SK-N-SH (cell line): ENCODE data around the gene HCN4. TPM values are rescaled to one million over a fixed set of nuclear protein-coding genes. Genes with fewer than 3 reads are reported as not detected.

Experiments
- CTCF ChIA-PET: fragments of 300-600, 350-600 bp; formaldehyde crosslinking; extraction: SDS; loops from one replicate; lab custom pipeline; 2021; lab: Yijun Ruan, JAX
- POLR2A ChIA-PET: fragments of 350-600 bp; sonication (Branson Sonifier 250); formaldehyde crosslinking; extraction: SDS; loops from one replicate; lab custom pipeline; 2020; ENCODE audit warnings: antibody characterized with exemption, inconsistent platforms; lab: Yijun Ruan, JAX
- DNase-seq: peaks from one replicate; pipeline ENCODE4 v3.0.0; 2012
- H2AFZ ChIP-seq: fragments of 200-600 bp; sonication (generic); 2 replicates; pipeline ENCODE4 v1.8.1; 2016; ENCODE audit warnings: antibody characterized with exemption, mild to moderate bottlenecking, low read depth
- H3F3A ChIP-seq: fragments of 200-600 bp; sonication (generic); replicated peaks from 2 replicates; pipeline ENCODE3; 2016; ENCODE audit warnings: antibody characterized with exemption, mild to moderate bottlenecking; ENCODE audit not compliant: insufficient read depth
- H3K27ac ChIP-seq, 2 experiments: fragments of 200-500 bp in 1 of 2; fragments of 200-600 bp in 1 of 2; sonication (Bioruptor generic) in 1 of 2; sonication (generic), shearing (Covaris generic) in 1 of 2; 2 replicates each; pipeline versions ENCODE4 v1.5.1 to v1.6.1; 2014 to 2016; ENCODE audit warnings: low read depth in 2 of 2, inconsistent platforms in 1 of 2, low read length in 1 of 2, mild to moderate bottlenecking in 1 of 2, mixed read lengths in 1 of 2
- H3K27me3 ChIP-seq: fragments of 200-600 bp; sonication (generic), shearing (Covaris generic); 2 replicates; pipeline ENCODE4 v1.6.1; 2016; ENCODE audit warnings: mixed run types; ENCODE audit not compliant: insufficient read depth
- H3K36me3 ChIP-seq, 2 experiments: fragments of 200-500 bp in 1 of 2; fragments of 200-600 bp in 1 of 2; sonication (Bioruptor generic) in 1 of 2; sonication (generic) in 1 of 2; replicated peaks in 1 of 2; 2 replicates each; pipeline versions ENCODE3 to v1.5.1; 2014 to 2016; ENCODE audit warnings: low read length in 1 of 2, mild to moderate bottlenecking in 1 of 2; ENCODE audit not compliant: insufficient read depth in 2 of 2, control insufficient read depth in 1 of 2
- H3K4me1 ChIP-seq, 2 experiments: fragments of 200-500 bp in 1 of 2; fragments of 200-600 bp in 1 of 2; sonication (Bioruptor generic) in 1 of 2; sonication (generic), shearing (Covaris generic) in 1 of 2; 2 replicates each; pipeline versions ENCODE4 v1.5.1 to v1.6.1; 2014 to 2016; ENCODE audit warnings: low read depth in 1 of 2, low read length in 1 of 2, mixed run types in 1 of 2; ENCODE audit not compliant: insufficient read depth in 2 of 2, control insufficient read depth in 1 of 2
- H3K4me2 ChIP-seq: fragments of 200-600 bp; sonication (generic), shearing (Covaris generic); 2 replicates; pipeline ENCODE4 v1.6.1; 2017; ENCODE audit warnings: mixed run types
- H3K4me3 ChIP-seq, 2 experiments: fragments of 200-500 bp in 1 of 2; fragments of 200-600 bp in 1 of 2; sonication (Bioruptor generic) in 1 of 2; sonication (generic), shearing (Covaris generic) in 1 of 2; 2 replicates each; pipeline versions ENCODE4 v1.5.1 to v1.8.1; 2014 to 2016; ENCODE audit warnings: low read depth in 2 of 2, inconsistent platforms in 1 of 2, low read length in 1 of 2, mild to moderate bottlenecking in 1 of 2, mixed read lengths in 1 of 2, moderate library complexity in 1 of 2
- H3K79me2 ChIP-seq: fragments of 200-600 bp; sonication (generic); 2 replicates; pipeline ENCODE4 v1.8.1; 2017; ENCODE audit warnings: mild to moderate bottlenecking; ENCODE audit not compliant: insufficient read depth
- H3K9ac ChIP-seq: fragments of 200-600 bp; sonication (generic); 2 replicates; pipeline ENCODE4 v1.6.1; 2017; ENCODE audit warnings: mixed run types
- H3K9me2 ChIP-seq: fragments of 200-600 bp; sonication (generic); 2 replicates; pipeline ENCODE4 v1.6.1; 2017; ENCODE audit warnings: mixed run types
- H3K9me3 ChIP-seq: fragments of 200-600 bp; sonication (generic); 2 replicates; pipeline ENCODE4 v1.6.1; 2017; ENCODE audit warnings: mixed run types, mild to moderate bottlenecking, moderate library complexity
- H4K20me1 ChIP-seq: fragments of 200-600 bp; sonication (generic); 2 replicates; pipeline ENCODE4 v1.6.1; 2017; ENCODE audit warnings: mild to moderate bottlenecking, mixed run types; ENCODE audit not compliant: insufficient read depth
- CHD2 ChIP-seq: fragments of 150-350 bp; IDR thresholded peaks from 2 replicates; pipeline ENCODE4 v1.6.1; 2018; ENCODE audit warnings: low read length; ENCODE audit not compliant: partially characterized antibody
- ELF1 ChIP-seq: IDR thresholded peaks from 2 replicates; pipeline ENCODE4 v1.4.0; 2012
- FOSL2 ChIP-seq: IDR thresholded peaks from 2 replicates; pipeline ENCODE4 v1.4.0; 2012; ENCODE audit warnings: low read depth, mild to moderate bottlenecking, moderate library complexity, borderline replicate concordance
- FOXM1 ChIP-seq: IDR thresholded peaks from 2 replicates; pipeline ENCODE4 v1.4.0; 2012; ENCODE audit warnings: low read depth, mild to moderate bottlenecking
- MXI1 ChIP-seq: IDR thresholded peaks from 2 replicates; pipeline ENCODE4 v1.6.1; 2012; ENCODE audit warnings: mild to moderate bottlenecking, low read depth, low read length, improper control_type of control experiment
- NFIC ChIP-seq: IDR thresholded peaks from 2 replicates; pipeline ENCODE4 v1.4.0; 2012; ENCODE audit warnings: borderline replicate concordance
- PBX3 ChIP-seq: IDR thresholded peaks from 2 replicates; pipeline ENCODE4; 2012
- POLR2AphosphoS5 ChIP-seq: IDR thresholded peaks from 2 replicates; pipeline ENCODE4 v1.6.1; 2012; ENCODE audit warnings: low read depth, low read length
- RAD21 ChIP-seq: IDR thresholded peaks from 2 replicates; pipeline ENCODE4 v1.6.1; 2012; ENCODE audit warnings: mild to moderate bottlenecking, low read length
- RCOR1 ChIP-seq: fragments of 150-350 bp; IDR thresholded peaks from 2 replicates; pipeline ENCODE4 v1.6.1; 2017; ENCODE audit warnings: antibody characterized with exemption, low read length
- RXRA ChIP-seq: IDR thresholded peaks from 2 replicates; pipeline ENCODE4 v1.4.0; 2012; ENCODE audit warnings: low read depth, mild to moderate bottlenecking, borderline replicate concordance
- TCF12 ChIP-seq: IDR thresholded peaks from 2 replicates; pipeline ENCODE4 v1.4.0; 2012
- WGBS: methylation state at CpG from one replicate; pipeline ENCODE4 v1.1.6; 2017; ENCODE audit warnings: low lambda C conversion rate; 5-methylcytosine and 5-hydroxymethylcytosine counted together
- polyA plus RNA-seq, 3 experiments: library from polyadenylated mRNA; depleted of rRNA; stranded (reverse); fragments of >200 nt; gene quantifications; 2 replicates each; pipeline ENCODE4 v1.2.3, GENCODE V29; 2012
- TF ChIP-seq, protein P1 (sequence below): IDR thresholded peaks from 2 replicates; pipeline ENCODE4 v1.4.0; 2012; ENCODE audit warnings: low read depth, borderline replicate concordance

Gene HCN4
- polyA plus RNA-seq, 1 of the 3 experiments (the other 2 are of a cell fraction), result not detected

DNA sequence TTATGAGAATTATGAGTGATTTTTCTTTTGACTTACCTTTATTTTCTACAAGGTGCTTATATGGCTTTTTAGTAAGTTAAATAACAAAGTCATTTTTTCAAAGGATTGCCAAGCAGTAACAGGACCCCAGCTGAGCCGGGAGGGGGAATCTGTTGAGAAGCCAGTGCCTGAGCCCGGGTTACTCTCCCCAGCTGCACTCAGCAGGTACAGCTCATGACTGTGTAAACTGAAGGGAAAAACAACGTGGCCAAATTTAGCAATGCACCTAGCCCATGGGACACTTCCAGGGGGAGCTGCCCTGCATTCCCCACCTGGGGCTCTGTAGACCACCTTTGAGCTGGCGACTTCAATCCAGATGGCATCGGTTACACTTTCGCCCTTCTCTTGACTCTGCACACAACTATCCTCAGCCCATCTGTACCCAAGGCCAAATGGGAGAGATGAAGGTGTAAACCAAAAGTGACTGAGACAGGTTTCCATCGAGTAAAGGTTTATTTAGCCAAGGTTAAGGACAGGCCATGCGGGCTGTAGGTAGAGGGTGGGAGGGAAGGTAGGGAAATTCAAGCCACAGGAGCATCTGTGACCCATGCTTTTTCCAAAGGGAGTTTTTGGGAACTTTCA lies 18.2 kb upstream of the HCN4 start:
- Histone ChIP-seq H3K4me1 (no peaks in the 10 kb centered on the region), H3K27ac (no peak overlapping the region), H2AFZ (no peak overlapping the region), H3K27me3 (no peaks in the 10 kb centered on the region; the same call in 1 of the 2 replicates), H3K36me3 (no peaks in the 10 kb centered on the region), H3F3A (no peaks in the 10 kb centered on the region), H3K9ac (no peak overlapping the region), H3K4me2 (no peak overlapping the region), H3K9me3 (no peaks in the 10 kb centered on the region), H3K79me2 (no peaks in the 10 kb centered on the region), H3K4me3 (no peak overlapping the region), H4K20me1 (no peaks in the 10 kb centered on the region), H3K9me2 (no peaks in the 10 kb centered on the region)
- POLR2A ChIA-PET, result no interaction called here
- CTCF ChIA-PET, result no interaction called here
- DNase-seq, result no peak
- TF ChIP-seq RAD21 (no peak), NFIC (no peak), MXI1 (no peak), FOXM1 (no peak), TCF12 (no peak), POLR2AphosphoS5 (no peak), ELF1 (no peak), RXRA (no peak), PBX3 (no peak)
- TF ChIP-seq, protein P1, sequence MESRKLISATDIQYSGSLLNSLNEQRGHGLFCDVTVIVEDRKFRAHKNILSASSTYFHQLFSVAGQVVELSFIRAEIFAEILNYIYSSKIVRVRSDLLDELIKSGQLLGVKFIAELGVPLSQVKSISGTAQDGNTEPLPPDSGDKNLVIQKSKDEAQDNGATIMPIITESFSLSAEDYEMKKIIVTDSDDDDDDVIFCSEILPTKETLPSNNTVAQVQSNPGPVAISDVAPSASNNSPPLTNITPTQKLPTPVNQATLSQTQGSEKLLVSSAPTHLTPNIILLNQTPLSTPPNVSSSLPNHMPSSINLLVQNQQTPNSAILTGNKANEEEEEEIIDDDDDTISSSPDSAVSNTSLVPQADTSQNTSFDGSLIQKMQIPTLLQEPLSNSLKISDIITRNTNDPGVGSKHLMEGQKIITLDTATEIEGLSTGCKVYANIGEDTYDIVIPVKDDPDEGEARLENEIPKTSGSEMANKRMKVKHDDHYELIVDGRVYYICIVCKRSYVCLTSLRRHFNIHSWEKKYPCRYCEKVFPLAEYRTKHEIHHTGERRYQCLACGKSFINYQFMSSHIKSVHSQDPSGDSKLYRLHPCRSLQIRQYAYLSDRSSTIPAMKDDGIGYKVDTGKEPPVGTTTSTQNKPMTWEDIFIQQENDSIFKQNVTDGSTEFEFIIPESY, result no peak
- 80% methylated on average over 8 of the region's 8 CpGs for WGBS

DNA sequence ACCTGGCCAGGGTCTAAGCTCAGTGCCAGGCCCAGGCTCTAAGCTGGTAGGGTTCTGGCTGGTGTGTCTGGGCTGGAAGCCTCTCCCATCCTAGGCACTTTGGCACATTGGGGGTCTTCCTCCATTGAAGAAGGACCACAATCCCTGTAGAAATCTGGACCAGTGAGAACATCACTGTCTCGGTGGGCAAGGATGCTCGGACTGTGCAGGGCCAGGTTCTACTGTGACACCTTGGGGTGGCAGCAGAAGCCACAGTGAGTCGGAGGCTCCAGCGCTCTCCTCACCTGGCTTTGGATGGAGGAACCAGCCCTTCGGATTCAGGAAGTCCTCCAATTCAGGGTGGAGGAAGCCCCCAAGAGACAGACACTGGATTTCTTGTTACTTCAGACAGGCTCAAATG lies 17.5 kb upstream of the HCN4 start:
- Histone ChIP-seq H3K27me3 (no peaks in the 10 kb centered on the region; the same call in 1 of the 2 replicates), H3K9ac (no peak overlapping the region), H3K9me2 (no peaks in the 10 kb centered on the region), H3K79me2 (no peaks in the 10 kb centered on the region), H3K9me3 (no peaks in the 10 kb centered on the region), H3K4me1 (no peaks in the 10 kb centered on the region), H3K4me3 (no peak overlapping the region), H3K4me2 (no peak overlapping the region), H3F3A (no peaks in the 10 kb centered on the region), H3K36me3 (no peaks in the 10 kb centered on the region), H2AFZ (no peak overlapping the region), H4K20me1 (no peaks in the 10 kb centered on the region), H3K27ac (no peak overlapping the region)
- TF ChIP-seq FOSL2, result no peak
- no peak for TF ChIP-seq CHD2
- no peak for TF ChIP-seq RXRA
- no peak for TF ChIP-seq RCOR1
- TF ChIP-seq MXI1, result no peak
- no peak for TF ChIP-seq FOXM1
- no peak for TF ChIP-seq ELF1
- ChIA-PET POLR2A (no interaction called here), CTCF (no interaction called here)
- DNase-seq, result no peak
- WGBS, result 76% methylated on average over 5 of the region's 5 CpGs
